SU-DHL-6 (cell line): ENCODE results near the gene ZIC2.

ENCODE experiments used
- H2AFZ ChIP-seq: fragments of 200-600 bp; sonication (generic); 2 replicates; pipeline ENCODE4 v1.6.1; 2014; ENCODE audit warnings: low read depth, mild to moderate bottlenecking, moderate library complexity, mixed read lengths, antibody characterized with exemption, low read length; ENCODE audit not compliant: severe bottlenecking
- H3F3A ChIP-seq: fragments of 200-600 bp; shearing (Covaris generic); 2 replicates; pipeline ENCODE4 v1.6.0; 2016; ENCODE audit warnings: antibody characterized with exemption, mild to moderate bottlenecking; ENCODE audit not compliant: insufficient read depth
- H3K27ac ChIP-seq: fragments of 200-600 bp; sonication (generic); 2 replicates; pipeline ENCODE4 v1.5.1; 2016; ENCODE audit warnings: low read depth, mild to moderate bottlenecking, low read length, moderate library complexity, mixed read lengths
- H3K27me3 ChIP-seq: fragments of 200-600 bp; sonication (generic), shearing (Covaris generic); 2 replicates; pipeline ENCODE4 v1.6.0; 2014; ENCODE audit warnings: mild to moderate bottlenecking, low read length
- H3K36me3 ChIP-seq: fragments of 200-600 bp; sonication (generic); 2 replicates; pipeline ENCODE4 v1.6.1; 2014; ENCODE audit warnings: mild to moderate bottlenecking, low read length, mixed read lengths
- H3K4me2 ChIP-seq: fragments of 300-600, 200-600 bp; shearing (Covaris generic), sonication (generic); 2 replicates; pipeline ENCODE4 v1.6.0; 2014; ENCODE audit warnings: low read length, low read depth, mild to moderate bottlenecking; ENCODE audit not compliant: poor library complexity, severe bottlenecking
- H3K4me3 ChIP-seq: fragments of 200-600 bp; sonication (generic); 2 replicates; pipeline ENCODE4 v1.5.1; 2014; ENCODE audit warnings: antibody characterized with exemption, low read length, mild to moderate bottlenecking, mixed read lengths; ENCODE audit not compliant: insufficient read depth, poor library complexity, severe bottlenecking
- H3K79me2 ChIP-seq: fragments of 200-600 bp; sonication (generic); 2 replicates; pipeline ENCODE4 v1.6.1; 2014; ENCODE audit warnings: mild to moderate bottlenecking, low read length, moderate library complexity; ENCODE audit not compliant: insufficient read depth
- H3K9ac ChIP-seq: fragments of 200-600 bp; sonication (generic); 2 replicates; pipeline ENCODE4 v1.7.0; 2014; ENCODE audit warnings: mild to moderate bottlenecking, low read length
- H3K9me2 ChIP-seq: fragments of 200-600 bp; sonication (generic); replicated peaks from 2 replicates; pipeline ENCODE4 v1.6.1; 2014; ENCODE audit warnings: low read length; ENCODE audit not compliant: insufficient read depth
- H3K9me3 ChIP-seq: fragments of 200-600 bp; sonication (generic); 2 replicates; pipeline ENCODE4 v1.6.1; 2014; ENCODE audit warnings: low read length, mixed read lengths; ENCODE audit not compliant: insufficient read depth
- H4K20me1 ChIP-seq: fragments of 200-600 bp; sonication (generic); 2 replicates; pipeline ENCODE4 v1.6.1; 2014; ENCODE audit warnings: low read depth, mild to moderate bottlenecking, antibody characterized with exemption, low read length, moderate library complexity, mixed read lengths
- EZH2phosphoT487 ChIP-seq: fragments of 200-600 bp; sonication (generic), shearing (Covaris generic); conservative IDR thresholded peaks from 2 replicates; pipeline ENCODE4 v1.6.1; 2018; ENCODE audit warnings: mild to moderate bottlenecking, antibody characterized with exemption, low read length, moderate library complexity, mixed read lengths
- TF ChIP-seq, protein P1 (sequence below): fragments of 200-600 bp; sonication (generic); IDR thresholded peaks from one replicate; pipeline ENCODE4 v1.5.1; 2017; ENCODE audit warnings: antibody characterized with exemption, mild to moderate bottlenecking, low read length, moderate library complexity; ENCODE audit not compliant: insufficient read depth, poor library complexity, severe bottlenecking

ZIC2 gene

GRCh38 chr13:99996381-99996973 is 14.9 kb downstream of the ZIC2 start:
- no peaks in the 10 kb centered on the region for H4K20me1 ChIP-seq
- no peaks in the 10 kb centered on the region for H3K9me2 ChIP-seq
- H3K9me3 ChIP-seq: no peaks in the 10 kb centered on the region
- H2AFZ ChIP-seq: no peak overlapping the region
- no peaks in the 10 kb centered on the region for H3K36me3 ChIP-seq
- no peaks in the 10 kb centered on the region for H3K27me3 ChIP-seq
- H3K9ac ChIP-seq: no peak overlapping the region
- H3K27ac ChIP-seq: no peak overlapping the region
- no peak overlapping the region for H3K4me2 ChIP-seq
- no peak for TF ChIP-seq EZH2phosphoT487
- TF ChIP-seq, protein P1, sequence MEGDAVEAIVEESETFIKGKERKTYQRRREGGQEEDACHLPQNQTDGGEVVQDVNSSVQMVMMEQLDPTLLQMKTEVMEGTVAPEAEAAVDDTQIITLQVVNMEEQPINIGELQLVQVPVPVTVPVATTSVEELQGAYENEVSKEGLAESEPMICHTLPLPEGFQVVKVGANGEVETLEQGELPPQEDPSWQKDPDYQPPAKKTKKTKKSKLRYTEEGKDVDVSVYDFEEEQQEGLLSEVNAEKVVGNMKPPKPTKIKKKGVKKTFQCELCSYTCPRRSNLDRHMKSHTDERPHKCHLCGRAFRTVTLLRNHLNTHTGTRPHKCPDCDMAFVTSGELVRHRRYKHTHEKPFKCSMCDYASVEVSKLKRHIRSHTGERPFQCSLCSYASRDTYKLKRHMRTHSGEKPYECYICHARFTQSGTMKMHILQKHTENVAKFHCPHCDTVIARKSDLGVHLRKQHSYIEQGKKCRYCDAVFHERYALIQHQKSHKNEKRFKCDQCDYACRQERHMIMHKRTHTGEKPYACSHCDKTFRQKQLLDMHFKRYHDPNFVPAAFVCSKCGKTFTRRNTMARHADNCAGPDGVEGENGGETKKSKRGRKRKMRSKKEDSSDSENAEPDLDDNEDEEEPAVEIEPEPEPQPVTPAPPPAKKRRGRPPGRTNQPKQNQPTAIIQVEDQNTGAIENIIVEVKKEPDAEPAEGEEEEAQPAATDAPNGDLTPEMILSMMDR: no peak
- H3K4me3 ChIP-seq: no peak overlapping the region
- H3K79me2 ChIP-seq: no peaks in the 10 kb centered on the region
- H3F3A ChIP-seq: no peaks in the 10 kb centered on the region

- Histone ChIP-seq H3K27ac (no peak overlapping the region), H3K4me3 (no peak overlapping the region), H3K9ac (no peak overlapping the region), H3K27me3 (no peaks in the 10 kb centered on the region), H3K4me2 (no peak overlapping the region), H3K9me3 (no peaks in the 10 kb centered on the region), H3F3A (no peaks in the 10 kb centered on the region), H3K36me3 (no peaks in the 10 kb centered on the region), H2AFZ (no peak overlapping the region), H3K79me2 (no peaks in the 10 kb centered on the region), H3K9me2 (no peaks in the 10 kb centered on the region), H4K20me1 (no peaks in the 10 kb centered on the region)
- TF ChIP-seq, protein P1: no peak
- TF ChIP-seq EZH2phosphoT487: no peak
Measured at GRCh38 chr13:99997702-99998214, 16.2 kb downstream of the ZIC2 start.

DNA sequence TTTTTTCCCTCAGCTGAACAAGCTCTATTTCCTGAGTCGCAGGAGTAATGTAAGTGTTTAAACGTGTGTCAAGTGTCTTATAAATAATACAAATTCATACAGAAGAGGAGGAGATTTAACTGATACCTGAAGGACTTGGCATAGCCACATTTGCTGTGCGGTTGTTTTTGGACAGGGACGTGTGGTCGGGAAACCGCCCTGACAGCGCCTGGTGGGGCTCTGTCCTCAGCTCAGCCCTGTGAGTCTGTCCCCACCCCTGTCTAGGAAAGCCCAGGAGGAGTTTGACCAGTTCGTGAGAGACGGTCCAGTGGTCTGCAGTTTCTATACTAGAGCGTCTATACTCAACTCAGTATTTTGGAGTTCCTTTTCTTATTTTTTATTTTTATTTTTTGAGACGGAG is 16.7 kb downstream of the ZIC2 start:
- Histone ChIP-seq H3K79me2 (no peaks in the 10 kb centered on the region), H3F3A (no peaks in the 10 kb centered on the region), H3K9ac (no peak overlapping the region), H3K27me3 (no peaks in the 10 kb centered on the region), H3K27ac (no peak overlapping the region), H3K9me2 (no peaks in the 10 kb centered on the region), H3K36me3 (no peaks in the 10 kb centered on the region), H3K4me3 (no peak overlapping the region), H4K20me1 (no peaks in the 10 kb centered on the region), H3K9me3 (no peaks in the 10 kb centered on the region), H3K4me2 (no peak overlapping the region), H2AFZ (no peak overlapping the region)
- TF ChIP-seq, protein P1: no peak
- no peak for TF ChIP-seq EZH2phosphoT487
